Activated naive CD8-positive, alpha-beta T cell treated with anti-CD3 and anti-CD28 coated beads for 36 hours (primary cell): Measurements from ENCODE around the gene AOPEP. TPM values are rescaled to one million over a fixed set of nuclear protein-coding genes. Genes with fewer than 3 reads are reported as not detected.
"Not testable (repeated sequence)": the region's sequence is repeated elsewhere in the genome, so short reads cannot be mapped to it uniquely, and the experiment has no call there.

Experiments
- DNase-seq: peaks from one replicate; pipeline ENCODE4 v3.0.0; 2021
- H3K27ac Mint-ChIP-seq: one replicate; pipeline ENCODE4 v1.8.0; 2022; ENCODE audit warnings: mild to moderate bottlenecking, moderate library complexity, mixed read lengths
- H3K27me3 Mint-ChIP-seq: one replicate; pipeline ENCODE4 v1.8.0; 2022; ENCODE audit warnings: mild to moderate bottlenecking, mixed read lengths
- H3K36me3 Mint-ChIP-seq: one replicate; pipeline ENCODE4 v1.8.0; 2021; ENCODE audit warnings: mild to moderate bottlenecking, mixed read lengths
- H3K4me1 Mint-ChIP-seq: one replicate; pipeline ENCODE4 v1.8.0; 2021; ENCODE audit warnings: mixed read lengths
- H3K4me3 Mint-ChIP-seq: one replicate; pipeline ENCODE4 v1.8.0; 2022; ENCODE audit warnings: mild to moderate bottlenecking, moderate library complexity, mixed read lengths
- H3K9me3 Mint-ChIP-seq: one replicate; pipeline ENCODE4 v1.8.0; 2022; ENCODE audit warnings: mixed read lengths
- total RNA-seq, 2 experiments: library from RNA; stranded (reverse); gene quantifications; one replicate each; pipeline ENCODE4 v1.2.3, GENCODE V29; 2021

AOPEP gene
- total RNA-seq, 2 experiments from 2014 or later: 5.0 to 6.8 TPM

GRCh38 chr9:94874316-94874715, 147.8 kb downstream of the AOPEP start:
- Mint-ChIP-seq H3K27me3 (no peaks in the 10 kb centered on the region), H3K36me3 (peaks cover 14% of the 10 kb centered on the region), H3K4me1 (peaks cover 43% of the 10 kb centered on the region), H3K4me3 (no peak overlapping the region), H3K9me3 (peaks cover 3% of the 10 kb centered on the region), H3K27ac (no peak overlapping the region)
- no peak for DNase-seq

GRCh38 chr9:94875300-94876020, 149.0 kb downstream of the AOPEP start:
- Mint-ChIP-seq H3K27ac (no peak overlapping the region), H3K4me3 (no peak overlapping the region), H3K36me3 (peaks cover 12% of the 10 kb centered on the region), H3K27me3 (no peaks in the 10 kb centered on the region), H3K4me1 (peaks cover 34% of the 10 kb centered on the region), H3K9me3 (peaks cover 3% of the 10 kb centered on the region)
- no peak for DNase-seq

GRCh38 chr9:94878804-94879203, 152.3 kb downstream of the AOPEP start:
- not testable (repeated sequence) for H3K9me3 Mint-ChIP-seq, DNase-seq, H3K4me3 Mint-ChIP-seq, H3K27me3 Mint-ChIP-seq, H3K36me3 Mint-ChIP-seq, H3K27ac Mint-ChIP-seq
- H3K4me1 Mint-ChIP-seq: peaks cover 16% of the 10 kb centered on the region

- peaks cover 6% of the 10 kb centered on the region for H3K36me3 Mint-ChIP-seq
- H3K4me1 Mint-ChIP-seq: peaks cover 16% of the 10 kb centered on the region
- H3K27ac Mint-ChIP-seq: no peak overlapping the region
- no peaks in the 10 kb centered on the region for H3K27me3 Mint-ChIP-seq
- H3K4me3 Mint-ChIP-seq: no peak overlapping the region
- DNase-seq: no peak
- no peaks in the 10 kb centered on the region for H3K9me3 Mint-ChIP-seq
Observed at GRCh38 chr9:94879230-94879629, 152.7 kb downstream of the AOPEP start.

- Mint-ChIP-seq H3K9me3 (no peaks in the 10 kb centered on the region), H3K4me3 (no peak overlapping the region), H3K36me3 (peaks cover 2% of the 10 kb centered on the region), H3K27ac (no peak overlapping the region), H3K27me3 (no peaks in the 10 kb centered on the region), H3K4me1 (peaks cover 9% of the 10 kb centered on the region)
- DNase-seq: no peak
Observed at GRCh38 chr9:94881023-94881422, 154.5 kb downstream of the AOPEP start.

- Mint-ChIP-seq H3K27ac (no peak overlapping the region), H3K4me1 (peaks cover 9% of the 10 kb centered on the region), H3K36me3 (peaks cover 1% of the 10 kb centered on the region), H3K9me3 (no peaks in the 10 kb centered on the region), H3K27me3 (no peaks in the 10 kb centered on the region), H3K4me3 (no peak overlapping the region)
- DNase-seq: no peak
Observed at GRCh38 chr9:94881454-94881853, 155.0 kb downstream of the AOPEP start.

- Mint-ChIP-seq H3K27me3 (no peaks in the 10 kb centered on the region), H3K4me3 (no peak overlapping the region), H3K36me3 (peaks cover 1% of the 10 kb centered on the region), H3K9me3 (no peaks in the 10 kb centered on the region), H3K27ac (no peak overlapping the region), H3K4me1 (peaks cover 9% of the 10 kb centered on the region)
- DNase-seq: no peak
Observed at GRCh38 chr9:94881940-94882339, 155.4 kb downstream of the AOPEP start.

GRCh38 chr9:94882966-94883641, 156.6 kb downstream of the AOPEP start:
- no peaks in the 10 kb centered on the region for H3K27me3 Mint-ChIP-seq
- no peak overlapping the region for H3K27ac Mint-ChIP-seq
- H3K4me3 Mint-ChIP-seq: no peak overlapping the region
- H3K9me3 Mint-ChIP-seq: no peaks in the 10 kb centered on the region
- H3K36me3 Mint-ChIP-seq: peaks cover 1% of the 10 kb centered on the region
- H3K4me1 Mint-ChIP-seq: peaks cover 9% of the 10 kb centered on the region
- no peak for DNase-seq

- Mint-ChIP-seq H3K4me3 (no peak overlapping the region), H3K4me1 (no peaks in the 10 kb centered on the region), H3K36me3 (peaks cover 8% of the 10 kb centered on the region), H3K9me3 (peaks cover 9% of the 10 kb centered on the region), H3K27ac (no peak overlapping the region), H3K27me3 (no peaks in the 10 kb centered on the region)
- DNase-seq: no peak
Observed at GRCh38 chr9:94885854-94886447, 159.5 kb downstream of the AOPEP start.

GRCh38 chr9:94887721-94888120, 161.2 kb downstream of the AOPEP start:
- H3K4me3 Mint-ChIP-seq: no peak overlapping the region
- no peak overlapping the region for H3K27ac Mint-ChIP-seq
- H3K4me1 Mint-ChIP-seq: no peaks in the 10 kb centered on the region
- peaks cover 20% of the 10 kb centered on the region for H3K9me3 Mint-ChIP-seq
- no peaks in the 10 kb centered on the region for H3K27me3 Mint-ChIP-seq
- H3K36me3 Mint-ChIP-seq: peaks cover 18% of the 10 kb centered on the region
- DNase-seq: no peak

- H3K27ac Mint-ChIP-seq: no peak overlapping the region
- no peaks in the 10 kb centered on the region for H3K27me3 Mint-ChIP-seq
- H3K9me3 Mint-ChIP-seq: peaks cover 20% of the 10 kb centered on the region
- H3K36me3 Mint-ChIP-seq: peaks cover 17% of the 10 kb centered on the region
- H3K4me1 Mint-ChIP-seq: no peaks in the 10 kb centered on the region
- no peak for DNase-seq
- H3K4me3 Mint-ChIP-seq: no peak overlapping the region
Observed at GRCh38 chr9:94888775-94889174, 162.3 kb downstream of the AOPEP start.

GRCh38 chr9:94889628-94890027, 163.1 kb downstream of the AOPEP start:
- H3K9me3 Mint-ChIP-seq: peaks cover 20% of the 10 kb centered on the region
- peaks cover 5% of the 10 kb centered on the region for H3K4me1 Mint-ChIP-seq
- no peak overlapping the region for H3K27ac Mint-ChIP-seq
- H3K36me3 Mint-ChIP-seq: peaks cover 17% of the 10 kb centered on the region
- DNase-seq: no peak
- no peaks in the 10 kb centered on the region for H3K27me3 Mint-ChIP-seq
- no peak overlapping the region for H3K4me3 Mint-ChIP-seq

- Mint-ChIP-seq H3K27ac (no peak overlapping the region), H3K4me3 (no peak overlapping the region), H3K9me3 (peaks cover 20% of the 10 kb centered on the region), H3K4me1 (peaks cover 5% of the 10 kb centered on the region), H3K36me3 (peaks cover 17% of the 10 kb centered on the region), H3K27me3 (no peaks in the 10 kb centered on the region)
- no peak for DNase-seq
Observed at GRCh38 chr9:94891183-94891582, 164.7 kb downstream of the AOPEP start.

- H3K9me3 Mint-ChIP-seq: peaks cover 20% of the 10 kb centered on the region
- H3K4me3 Mint-ChIP-seq: no peak overlapping the region
Observed at GRCh38 chr9:94892675-94893074, 166.2 kb downstream of the AOPEP start.

GRCh38 chr9:94894094-94894699, 167.7 kb downstream of the AOPEP start:
- H3K27me3 Mint-ChIP-seq: no peaks in the 10 kb centered on the region
- peaks cover 17% of the 10 kb centered on the region for H3K36me3 Mint-ChIP-seq
- no peak overlapping the region for H3K4me3 Mint-ChIP-seq
- H3K27ac Mint-ChIP-seq: no peak overlapping the region
- DNase-seq: no peak
- H3K9me3 Mint-ChIP-seq: peaks cover 18% of the 10 kb centered on the region
- H3K4me1 Mint-ChIP-seq: peaks cover 5% of the 10 kb centered on the region

More at GRCh38 chr9:94892675-94893074, 166.2 kb downstream of the AOPEP start:
- no peak for DNase-seq
- peaks cover 17% of the 10 kb centered on the region for H3K36me3 Mint-ChIP-seq
- peaks cover 5% of the 10 kb centered on the region for H3K4me1 Mint-ChIP-seq
- H3K27me3 Mint-ChIP-seq: no peaks in the 10 kb centered on the region
- no peak overlapping the region for H3K27ac Mint-ChIP-seq
